ENCODE measurements around the gene GFY. TPM values are rescaled to one million over a fixed set of nuclear protein-coding genes. Genes with fewer than 3 reads are reported as not detected.

The GFY gene
- total RNA-seq, 1 donor from 2014 or later = not detected

GRCh38 chr19:49436381-49437017 lies 11.3 kb downstream of the GFY start:
- Histone ChIP-seq H3K27me3 (peaks cover 44% of the 10 kb centered on the region), H3K4me3 (no peak overlapping the region), H3K9me3 (no peaks in the 10 kb centered on the region), H3K27ac (no peak overlapping the region), H3K36me3 (no peaks in the 10 kb centered on the region), H3K4me1 (no peaks in the 10 kb centered on the region)
- intact Hi-C loops (cut with DNase I) = no loop called here
- no peak for TF ChIP-seq CTCF (IDR thresholded peaks at IDR 0.05)
- DNase-seq (ENCODE audit: low spot score in 2 of 2) = no peak

- intact Hi-C loops (cut with DNase I) = no loop called here
- Histone ChIP-seq H3K4me3 (no peak overlapping the region), H3K27ac (no peak overlapping the region), H3K36me3 (no peaks in the 10 kb centered on the region), H3K9me3 (no peaks in the 10 kb centered on the region), H3K27me3 (peaks cover 41% of the 10 kb centered on the region), H3K4me1 (no peaks in the 10 kb centered on the region)
- DNase-seq (ENCODE audit: low spot score in 2 of 2) = no peak
- TF ChIP-seq CTCF (IDR thresholded peaks at IDR 0.05) = no peak
Observed at GRCh38 chr19:49437231-49437630, 12.0 kb downstream of the GFY start.

- H3K27me3 ChIP-seq = peaks cover 33% of the 10 kb centered on the region
- H3K36me3 ChIP-seq = no peaks in the 10 kb centered on the region
- no peaks in the 10 kb centered on the region for H3K9me3 ChIP-seq
- no peak overlapping the region for H3K27ac ChIP-seq
- no peak for DNase-seq (ENCODE audit: low spot score in 2 of 2)
- H3K4me1 ChIP-seq = no peaks in the 10 kb centered on the region
- intact Hi-C loops (cut with DNase I) = no loop called here
- no peak for TF ChIP-seq CTCF (IDR thresholded peaks at IDR 0.05)
- no peak overlapping the region for H3K4me3 ChIP-seq
Observed at GRCh38 chr19:49438261-49438660, 13.1 kb downstream of the GFY start.

GRCh38 chr19:49439836-49440235 lies 14.6 kb downstream of the GFY start:
- no peaks in the 10 kb centered on the region for H3K36me3 ChIP-seq
- DNase-seq (ENCODE audit: low spot score in 2 of 2) = no peak
- H3K9me3 ChIP-seq = no peaks in the 10 kb centered on the region
- peaks cover 21% of the 10 kb centered on the region for H3K27me3 ChIP-seq
- intact Hi-C loops (cut with DNase I) = no loop called here
- H3K4me3 ChIP-seq = no peak overlapping the region
- no peaks in the 10 kb centered on the region for H3K4me1 ChIP-seq
- H3K27ac ChIP-seq = no peak overlapping the region
- no peak for TF ChIP-seq CTCF (IDR thresholded peaks at IDR 0.05)

- no peak overlapping the region for H3K27ac ChIP-seq
- peaks cover 21% of the 10 kb centered on the region for H3K27me3 ChIP-seq
- no peaks in the 10 kb centered on the region for H3K4me1 ChIP-seq
- DNase-seq (ENCODE audit: low spot score in 2 of 2) = no peak
- H3K9me3 ChIP-seq = no peaks in the 10 kb centered on the region
- H3K4me3 ChIP-seq = peak overlapping the region; percentile 42 to 75
- H3K36me3 ChIP-seq = no peaks in the 10 kb centered on the region
- TF ChIP-seq CTCF (IDR thresholded peaks at IDR 0.05) = no peak
- intact Hi-C loops (cut with DNase I) = no loop called here
Observed at GRCh38 chr19:49440439-49441209, 15.4 kb downstream of the GFY start.
